ENCODE measurements around the gene GABRG2. TPM values are rescaled to one million over a fixed set of nuclear protein-coding genes. Genes with fewer than 3 reads are reported as not detected.
A peak's percentile ranks its signal among the peaks of the same experiment; 100 is the strongest.
"Not testable (repeated sequence)": the region's sequence is repeated elsewhere in the genome, so short reads cannot be mapped to it uniquely, and the experiment has no call there.

GABRG2 gene
- polyA plus RNA-seq (2012; ENCODE audit: insufficient read depth, insufficient read length, low read depth): 4.2 TPM

- Histone ChIP-seq H3K27me3 (no peaks in the 10 kb centered on the region), H3K4me1 (peaks cover 2% of the 10 kb centered on the region; the same call in 1 of the 2 replicates), H3K36me3 (no peaks in the 10 kb centered on the region), H3K9me3 (no peaks in the 10 kb centered on the region), H3K4me3 (ENCODE audit: low read depth, low read length) (peak within 1 kb of the TSS; percentile 78)
- DNase-seq: no peak
- no peak for TF ChIP-seq CTCF (IDR thresholded peaks at IDR 0.05; ENCODE audit: low read depth, low read length)
Observed at GRCh38 chr5:162067655-162068411, at the start of gene GABRG2. GABRG2 (plus strand) TSS chr5:162067773; CDS start chr5:162068000, 227 bp downstream.

DNA sequence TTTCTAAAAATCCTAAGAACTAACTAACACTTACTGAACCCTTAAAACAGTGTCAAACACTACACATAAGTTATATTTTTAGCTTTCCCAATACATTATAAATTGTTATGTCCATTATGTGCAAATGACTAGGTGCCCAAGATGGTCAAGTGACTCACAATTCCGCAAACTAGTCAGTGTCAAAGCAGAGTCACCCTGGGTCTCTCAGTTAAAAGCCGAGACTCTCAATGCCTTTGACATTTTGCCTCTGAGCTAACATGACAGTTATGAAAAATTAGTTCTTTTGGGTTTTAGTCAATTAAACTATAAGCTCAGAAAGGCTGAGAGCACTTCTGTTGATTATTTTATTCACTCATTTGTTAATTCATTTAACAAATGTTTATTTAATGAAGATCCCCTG, 42.3 kb upstream of the GABRG2 start:
- no peak for DNase-seq
- H3K9me3 ChIP-seq: no peaks in the 10 kb centered on the region
- TF ChIP-seq CTCF (IDR thresholded peaks at IDR 0.05; ENCODE audit: low read depth, low read length): no peak
- no peaks in the 10 kb centered on the region for H3K27me3 ChIP-seq
- H3K4me3 ChIP-seq (ENCODE audit: low read depth, low read length): no peak overlapping the region
- 0 out of 2 replicates have a peak, but pooled peaks cover 3% of the 10 kb centered on the region for H3K4me1 ChIP-seq
- H3K36me3 ChIP-seq: no peaks in the 10 kb centered on the region

GRCh38 chr5:162026803-162027202, 40.8 kb upstream of the GABRG2 start:
- Histone ChIP-seq H3K4me1 (0 out of 2 replicates have a peak, but pooled peaks cover 3% of the 10 kb centered on the region), H3K9me3 (no peaks in the 10 kb centered on the region), H3K4me3 (ENCODE audit: low read depth, low read length) (no peak overlapping the region), H3K36me3 (no peaks in the 10 kb centered on the region), H3K27me3 (no peaks in the 10 kb centered on the region)
- TF ChIP-seq CTCF (IDR thresholded peaks at IDR 0.05; ENCODE audit: low read depth, low read length): no peak
- no peak for DNase-seq

DNA sequence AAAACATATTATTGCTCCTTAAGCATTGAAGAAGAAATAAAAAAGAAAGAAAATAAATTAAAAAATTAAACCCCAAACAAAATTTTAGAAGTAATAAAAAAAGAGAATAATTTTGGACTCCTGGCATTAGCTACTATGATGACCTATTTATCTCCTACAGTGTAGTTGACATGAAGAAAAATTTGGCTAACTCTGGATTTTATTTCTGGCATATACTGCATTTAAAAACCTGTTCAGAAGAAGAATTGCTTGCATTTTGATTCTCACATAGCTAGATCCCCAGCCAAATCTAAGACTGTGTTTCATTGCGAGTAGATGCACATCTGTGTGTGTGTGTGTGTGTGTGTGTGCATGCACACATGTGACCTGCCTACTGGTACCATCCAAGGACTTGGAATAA, 30.1 kb upstream of the GABRG2 start:
- no peaks in the 10 kb centered on the region for H3K4me1 ChIP-seq
- no peaks in the 10 kb centered on the region for H3K9me3 ChIP-seq
- no peak overlapping the region for H3K4me3 ChIP-seq (ENCODE audit: low read depth, low read length)
- no peaks in the 10 kb centered on the region for H3K27me3 ChIP-seq
- no peak for TF ChIP-seq CTCF (IDR thresholded peaks at IDR 0.05; ENCODE audit: low read depth, low read length)
- DNase-seq: no peak
- H3K36me3 ChIP-seq: no peaks in the 10 kb centered on the region

GRCh38 chr5:162047279-162047678, 20.3 kb upstream of the GABRG2 start:
- peaks cover 17% of the 10 kb centered on the region; the same call in 1 of the 2 replicates for H3K4me1 ChIP-seq
- H3K4me3 ChIP-seq (ENCODE audit: low read depth, low read length): no peak overlapping the region
- H3K36me3 ChIP-seq: no peaks in the 10 kb centered on the region
- H3K9me3 ChIP-seq: no peaks in the 10 kb centered on the region
- no peak for DNase-seq
- no peak for TF ChIP-seq CTCF (IDR thresholded peaks at IDR 0.05; ENCODE audit: low read depth, low read length)
- H3K27me3 ChIP-seq: no peaks in the 10 kb centered on the region

DNA sequence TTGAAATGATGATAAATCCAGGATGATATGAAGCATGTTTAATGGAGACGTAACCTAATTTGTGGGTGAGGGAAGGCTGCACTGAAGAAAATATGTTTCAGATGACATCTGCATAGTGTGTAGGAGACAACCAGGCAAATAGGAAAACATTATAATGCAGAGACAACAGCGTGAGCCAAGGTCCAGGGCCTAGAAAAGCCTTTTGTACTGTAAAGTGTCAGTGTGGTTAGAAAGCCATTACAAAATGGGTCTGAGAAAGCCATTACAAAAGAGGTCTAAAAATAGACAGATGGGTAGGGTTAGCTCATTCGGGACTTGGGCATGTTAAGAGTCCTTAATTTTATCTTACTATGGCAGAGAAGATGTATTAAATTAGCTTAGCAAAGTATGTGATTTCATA, 14.9 kb upstream of the GABRG2 start:
- peak; percentile 62 for DNase-seq
- no peak overlapping the region for H3K4me3 ChIP-seq (ENCODE audit: low read depth, low read length)
- no peak for TF ChIP-seq CTCF (IDR thresholded peaks at IDR 0.05; ENCODE audit: low read depth, low read length)

GRCh38 chr5:162055095-162055494, 12.5 kb upstream of the GABRG2 start:
- not testable (repeated sequence) for DNase-seq; H3K27me3 ChIP-seq; H3K36me3 ChIP-seq; H3K9me3 ChIP-seq; H3K4me3 ChIP-seq (ENCODE audit: low read depth, low read length)
- peaks cover 24% of the 10 kb centered on the region for H3K4me1 ChIP-seq

More for the DNA sequence above, 14.9 kb upstream of the GABRG2 start:
- Histone ChIP-seq H3K27me3 (no peaks in the 10 kb centered on the region), H3K36me3 (no peaks in the 10 kb centered on the region), H3K4me1 (peaks cover 25% of the 10 kb centered on the region), H3K9me3 (no peaks in the 10 kb centered on the region)
